C4-2B (cell line): ENCODE data around the gene CAMTA1.

Experiments
- CTCF ChIP-seq: fragments of 450-650 bp; conservative IDR thresholded peaks from 2 replicates; pipeline ENCODE4 v1.5.1; 2017; ENCODE audit warnings: mild to moderate bottlenecking
- ZFX ChIP-seq: fragments of 450-650 bp; IDR thresholded peaks from 2 replicates; pipeline ENCODE4 v1.6.1; 2017

- TF ChIP-seq CTCF (no peak), ZFX (no peak)
These were observed 473.4 kb downstream of the CAMTA1 start for GRCh38 chr1:7258589-7259135.
